Panc1 (cell line): ENCODE results near the gene ZNF708.
A peak's percentile ranks its signal among the peaks of the same experiment; 100 is the strongest.

Source experiments
- POLR2AphosphoS5 ChIP-seq: IDR thresholded peaks from 2 replicates; pipeline ENCODE4 v1.6.1; 2012; ENCODE audit warnings: mild to moderate bottlenecking, low read depth, low read length, moderate library complexity
- TF ChIP-seq, protein P1 (sequence below): fragments of 450-650 bp; IDR thresholded peaks from 2 replicates; pipeline ENCODE4 v1.5.1; 2017; ENCODE audit warnings: mild to moderate bottlenecking

- TF ChIP-seq, protein P1, sequence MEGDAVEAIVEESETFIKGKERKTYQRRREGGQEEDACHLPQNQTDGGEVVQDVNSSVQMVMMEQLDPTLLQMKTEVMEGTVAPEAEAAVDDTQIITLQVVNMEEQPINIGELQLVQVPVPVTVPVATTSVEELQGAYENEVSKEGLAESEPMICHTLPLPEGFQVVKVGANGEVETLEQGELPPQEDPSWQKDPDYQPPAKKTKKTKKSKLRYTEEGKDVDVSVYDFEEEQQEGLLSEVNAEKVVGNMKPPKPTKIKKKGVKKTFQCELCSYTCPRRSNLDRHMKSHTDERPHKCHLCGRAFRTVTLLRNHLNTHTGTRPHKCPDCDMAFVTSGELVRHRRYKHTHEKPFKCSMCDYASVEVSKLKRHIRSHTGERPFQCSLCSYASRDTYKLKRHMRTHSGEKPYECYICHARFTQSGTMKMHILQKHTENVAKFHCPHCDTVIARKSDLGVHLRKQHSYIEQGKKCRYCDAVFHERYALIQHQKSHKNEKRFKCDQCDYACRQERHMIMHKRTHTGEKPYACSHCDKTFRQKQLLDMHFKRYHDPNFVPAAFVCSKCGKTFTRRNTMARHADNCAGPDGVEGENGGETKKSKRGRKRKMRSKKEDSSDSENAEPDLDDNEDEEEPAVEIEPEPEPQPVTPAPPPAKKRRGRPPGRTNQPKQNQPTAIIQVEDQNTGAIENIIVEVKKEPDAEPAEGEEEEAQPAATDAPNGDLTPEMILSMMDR = peak; percentile 47
- no peak for TF ChIP-seq POLR2AphosphoS5
Measured at GRCh38 chr19:21256722-21257121, 72.5 kb downstream of the ZNF708 start.
